Measurements from ENCODE around the gene ALOX12B. TPM values are rescaled to one million over a fixed set of nuclear protein-coding genes. Genes with fewer than 3 reads are reported as not detected.

ALOX12B gene
- 1 to 10 TPM; 3.3 to 3.6 TPM for total RNA-seq

DNA sequence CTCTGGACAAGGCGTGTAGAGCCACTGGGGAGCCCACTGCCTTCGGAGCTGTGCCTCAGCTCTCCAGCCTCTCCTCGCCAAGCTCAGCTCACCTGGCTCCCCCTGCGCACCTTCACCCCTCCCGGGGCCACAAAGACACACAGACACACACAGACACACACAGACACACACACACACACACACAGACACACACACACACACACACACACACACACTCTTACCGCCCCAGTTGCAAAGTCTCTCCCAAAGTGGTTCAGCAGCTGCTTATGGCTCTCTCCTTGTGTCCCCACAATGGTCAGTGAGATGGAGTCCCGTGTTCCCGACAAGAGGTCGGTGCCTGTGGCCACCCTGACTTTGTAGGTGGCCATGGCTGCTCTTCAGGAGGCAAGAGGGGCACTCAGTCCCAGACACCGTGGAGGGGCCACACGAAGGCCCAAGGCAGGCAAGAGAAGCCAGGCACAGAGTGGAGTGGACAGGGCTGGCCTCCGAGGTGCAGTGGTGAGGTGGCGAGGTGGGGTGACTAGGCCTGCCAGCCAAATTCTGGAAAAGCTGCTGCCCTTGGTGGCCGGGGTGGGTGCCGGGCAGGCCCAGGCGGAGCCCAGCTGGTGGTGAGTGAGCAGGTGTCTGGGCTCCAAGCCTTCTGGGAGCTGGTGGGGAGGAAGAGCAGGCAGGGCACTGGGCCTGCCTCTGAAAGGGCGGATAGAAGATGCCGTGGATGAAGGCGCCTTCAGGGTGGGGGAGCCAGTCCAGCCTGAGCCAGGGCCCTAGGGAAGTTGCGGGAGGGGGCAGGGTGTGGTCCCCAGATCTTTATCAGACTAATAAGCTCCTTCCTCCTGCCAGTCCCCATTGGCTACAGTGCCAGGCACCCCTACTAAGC is at the start of gene ALOX12B:
Gene ALOX12B (minus strand): TSS at position 642 of the 877 bp plus-strand sequence. CDS start 274 bp downstream, at position 368.
- CTCF ChIA-PET: interaction anchor here (0.7 to 20.9 kb wide), 6 partner anchors 8 to 213 kb away, joined by 5 to 315 read pairs (median 6); no protein-coding TSS in a partner anchor
- H3K9me3 Mint-ChIP-seq (ENCODE audit: low read depth): no peaks in the 10 kb centered on the region
- H3K4me3 Mint-ChIP-seq: no peak within 1 kb of the TSS
- H3K36me3 Mint-ChIP-seq (ENCODE audit: low read depth): no peaks in the 10 kb centered on the region
- H3K27ac Mint-ChIP-seq: no peak within 1 kb of the TSS
- no peak for ATAC-seq
- intact Hi-C loops (cut with DNase I, micrococcal nuclease): no loop called here
- peaks cover 5% of the 10 kb centered on the region for H3K27me3 Mint-ChIP-seq
- H3K4me1 Mint-ChIP-seq: no peaks in the 10 kb centered on the region
- DNase-seq: no peak
- POLR2A ChIA-PET: interaction anchor here (0.6 kb wide), 1 partner anchor 24 kb away, joined by 3 read pairs; no protein-coding TSS in a partner anchor

DNA sequence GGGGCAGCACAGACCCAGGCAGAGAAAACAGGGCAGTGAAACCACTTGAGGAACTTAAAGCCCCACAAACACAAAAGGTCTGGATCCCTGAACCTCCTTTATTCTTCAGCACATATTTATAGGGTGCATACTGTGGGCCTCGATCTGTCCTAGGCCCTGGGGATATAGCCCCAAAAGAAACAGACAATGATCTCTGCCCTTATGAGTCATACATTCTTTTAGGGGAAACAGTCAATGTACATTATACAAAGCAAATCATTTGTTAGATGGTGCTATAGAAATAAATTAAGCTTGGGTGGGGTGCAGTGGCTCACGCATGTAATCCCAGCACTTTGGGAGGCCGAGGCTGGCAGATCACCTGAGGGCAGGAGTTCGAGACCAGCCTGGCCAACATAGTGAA is 46.4 kb upstream of the ALOX12B start:
- Mint-ChIP-seq H3K4me3 (no peak overlapping the region), H3K4me1 (peaks cover 3% of the 10 kb centered on the region), H3K36me3 (ENCODE audit: low read depth) (no peaks in the 10 kb centered on the region), H3K9me3 (ENCODE audit: low read depth) (no peaks in the 10 kb centered on the region), H3K27me3 (peaks cover 2% of the 10 kb centered on the region), H3K27ac (no peak overlapping the region)
- ATAC-seq (no peak), DNase-seq (no peak)
- ChIA-PET POLR2A (no interaction called here), CTCF (interaction anchor here (0.7 to 1.7 kb wide), 4 partner anchors 15 to 851 kb away, joined by 3 to 6 read pairs (median 4); partner anchors contain the start of gene ALOXE3)
- intact Hi-C loops (cut with DNase I, micrococcal nuclease): no loop called here

DNA sequence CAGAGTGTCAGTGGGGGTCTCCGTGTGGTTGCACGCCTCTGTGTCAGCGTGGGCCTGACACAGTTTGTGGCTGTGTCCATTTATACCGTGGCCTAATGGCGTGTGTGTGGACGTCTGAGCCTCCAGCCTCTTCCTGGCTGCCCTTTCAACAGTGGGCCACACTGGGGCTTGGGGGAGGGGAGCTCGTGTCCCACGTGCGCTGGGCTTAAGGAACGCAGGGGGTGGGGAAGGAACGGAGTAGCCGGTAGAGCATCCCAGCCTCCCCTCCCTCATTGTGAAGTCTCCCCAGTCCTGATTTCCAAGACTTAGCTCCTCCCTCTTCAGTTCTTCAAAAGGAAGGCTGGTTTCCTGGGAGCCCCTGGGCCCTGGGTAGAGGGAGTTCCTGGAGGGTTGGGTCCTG is 45.9 kb upstream of the ALOX12B start:
- Mint-ChIP-seq H3K4me3 (no peak overlapping the region), H3K9me3 (ENCODE audit: low read depth) (no peaks in the 10 kb centered on the region), H3K27ac (no peak overlapping the region), H3K27me3 (peaks cover 2% of the 10 kb centered on the region), H3K36me3 (ENCODE audit: low read depth) (no peaks in the 10 kb centered on the region), H3K4me1 (peaks cover 3% of the 10 kb centered on the region)
- no peak for DNase-seq
- no peak for ATAC-seq
- ChIA-PET CTCF (interaction anchor here (0.7 to 1.7 kb wide), 2 partner anchors 14 to 23 kb away, joined by 4 to 6 read pairs; partner anchors contain the start of gene ALOXE3), POLR2A (no interaction called here)
- intact Hi-C loops (cut with DNase I, micrococcal nuclease): no loop called here

DNA sequence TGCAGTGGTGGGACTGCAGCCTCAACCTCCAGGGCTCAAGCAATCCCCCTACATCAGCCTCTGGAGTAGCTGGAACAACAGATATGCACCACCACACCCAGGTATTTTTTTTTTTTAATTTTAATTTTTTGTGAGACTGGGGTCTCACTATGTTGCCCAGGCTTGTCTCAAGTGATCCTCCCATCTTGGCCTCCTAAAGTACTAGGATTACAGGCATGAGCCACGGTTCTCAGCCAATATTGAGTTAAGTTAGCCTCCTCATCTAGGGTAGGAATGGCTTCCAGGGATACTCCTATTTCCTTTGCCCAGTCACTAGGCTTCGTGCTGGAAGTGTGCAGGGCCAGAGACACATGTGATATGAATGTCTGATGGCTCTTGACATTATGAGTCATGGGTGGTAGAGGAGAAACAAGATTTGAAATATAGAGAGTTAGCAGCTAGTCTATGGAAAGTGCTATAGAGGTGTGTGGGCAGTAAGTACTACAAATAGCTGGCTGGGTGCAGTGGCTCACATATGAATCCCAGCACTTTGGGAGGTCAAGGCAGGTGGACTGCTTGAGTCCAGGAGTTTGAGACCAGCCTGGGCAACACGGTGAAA is 44.4 kb upstream of the ALOX12B start:
- ATAC-seq (peak; percentile 78), DNase-seq (no peak)
- intact Hi-C loops (cut with DNase I, micrococcal nuclease): no loop called here
- Mint-ChIP-seq H3K27ac (no peak overlapping the region), H3K27me3 (peaks cover 2% of the 10 kb centered on the region), H3K4me1 (peaks cover 7% of the 10 kb centered on the region), H3K4me3 (no peak overlapping the region), H3K9me3 (ENCODE audit: low read depth) (no peaks in the 10 kb centered on the region), H3K36me3 (ENCODE audit: low read depth) (no peaks in the 10 kb centered on the region)
- POLR2A ChIA-PET: interaction anchor here (0.7 to 0.9 kb wide), 2 partner anchors 16 to 41 kb away, joined by 3 read pairs; no protein-coding TSS in a partner anchor
- CTCF ChIA-PET: interaction anchor here (0.6 to 2.3 kb wide), 3 partner anchors 10 to 445 kb away, joined by 5 to 8 read pairs (median 6); partner anchors contain the start of gene TP53

DNA sequence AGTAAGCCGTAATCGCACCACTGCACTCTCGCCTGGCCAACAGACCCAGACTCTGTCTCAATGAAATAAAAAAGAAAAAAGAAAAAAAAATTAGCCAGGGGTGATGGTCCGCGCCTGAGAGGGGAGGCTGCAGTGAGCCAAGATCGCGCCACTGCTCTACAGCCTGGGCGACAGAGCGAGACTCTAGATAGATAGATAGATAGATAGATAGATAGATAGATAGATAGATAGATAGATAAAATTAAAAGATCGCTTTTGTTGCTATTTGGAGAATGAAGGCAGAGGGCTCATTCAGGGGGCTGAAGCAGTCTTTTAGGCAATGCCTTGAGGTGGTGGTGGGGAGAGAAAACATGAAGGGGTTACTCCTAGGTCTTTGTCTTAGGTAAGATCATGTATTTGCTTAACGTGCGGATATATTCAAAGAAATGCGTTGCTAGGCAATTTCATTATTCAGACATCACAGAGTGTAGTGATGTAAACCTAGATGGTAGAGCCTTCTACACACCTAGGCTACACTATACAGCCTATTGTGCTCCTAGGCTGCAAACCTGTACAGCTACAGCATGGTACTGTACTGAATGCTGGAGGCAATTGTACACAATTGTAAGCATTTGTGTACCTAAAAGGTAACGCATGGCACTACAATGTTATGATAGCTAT is 40.7 kb upstream of the ALOX12B start:
- ChIA-PET POLR2A (no interaction called here), CTCF (interaction anchor here (1.1 to 2.8 kb wide), 4 partner anchors 9 to 173 kb away, joined by 3 to 20 read pairs (median 6); partner anchors contain the start of gene ALOXE3)
- Mint-ChIP-seq H3K36me3 (ENCODE audit: low read depth) (peaks cover 2% of the 10 kb centered on the region), H3K27ac (no peak overlapping the region), H3K27me3 (peaks cover 13% of the 10 kb centered on the region), H3K9me3 (ENCODE audit: low read depth) (no peaks in the 10 kb centered on the region), H3K4me3 (no peak overlapping the region), H3K4me1 (peaks cover 38% of the 10 kb centered on the region)
- ATAC-seq (no peak), DNase-seq (no peak)
- intact Hi-C loops (cut with DNase I, micrococcal nuclease): no loop called here

DNA sequence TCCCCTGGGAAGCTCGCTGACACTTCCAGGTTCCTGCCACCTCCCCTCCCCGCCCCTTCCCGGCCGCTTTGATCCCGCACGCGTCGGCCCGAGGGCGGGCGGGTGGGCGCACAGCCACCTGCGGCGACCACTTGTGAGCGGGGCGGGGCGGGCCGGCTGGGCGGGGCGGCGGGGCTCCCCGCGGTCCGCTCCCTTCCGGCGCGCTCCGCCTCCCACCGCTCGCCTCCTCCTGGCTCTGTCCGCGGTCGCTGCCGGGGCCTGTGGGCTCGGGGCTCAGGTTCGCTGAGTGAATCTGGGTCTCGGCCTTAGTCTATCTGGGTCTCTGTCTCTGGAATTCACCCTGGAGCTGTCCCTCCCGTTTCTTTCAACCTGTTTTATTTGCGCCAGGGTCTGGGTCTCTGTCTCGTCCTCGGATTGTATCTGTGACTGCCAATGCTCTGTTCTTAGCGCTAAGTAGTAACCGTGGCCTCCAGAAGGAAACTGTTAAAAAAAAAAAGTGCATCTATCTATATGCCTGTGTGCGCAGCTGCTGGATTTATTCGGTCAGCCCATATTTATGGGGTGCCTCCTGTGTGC is 39.1 kb upstream of the ALOX12B start:
- peak overlapping the region; percentile 79 for H3K27ac Mint-ChIP-seq
- H3K9me3 Mint-ChIP-seq (ENCODE audit: low read depth): no peaks in the 10 kb centered on the region
- H3K4me1 Mint-ChIP-seq: peaks cover 44% of the 10 kb centered on the region
- DNase-seq: peak; percentile 74
- H3K27me3 Mint-ChIP-seq: peaks cover 19% of the 10 kb centered on the region
- H3K4me3 Mint-ChIP-seq: peak overlapping the region; percentile 90
- POLR2A ChIA-PET: interaction anchor here (0.7 to 1.6 kb wide), 3 partner anchors 12 to 66 kb away, joined by 4 to 5 read pairs (median 4); no protein-coding TSS in a partner anchor
- intact Hi-C loops (cut with DNase I, micrococcal nuclease): loop anchor here (1.0 kb wide), 3 partner anchors 12 to 25 kb away; no protein-coding TSS in a partner anchor
- peak; percentile 25 for ATAC-seq
- CTCF ChIA-PET: interaction anchor here (0.6 to 2.8 kb wide), 14 partner anchors 7 to 195 kb away, joined by 3 to 20 read pairs (median 4); partner anchors contain the start of genes CNTROB, SLC25A35 and TRAPPC1
- peaks cover 2% of the 10 kb centered on the region for H3K36me3 Mint-ChIP-seq (ENCODE audit: low read depth)

DNA sequence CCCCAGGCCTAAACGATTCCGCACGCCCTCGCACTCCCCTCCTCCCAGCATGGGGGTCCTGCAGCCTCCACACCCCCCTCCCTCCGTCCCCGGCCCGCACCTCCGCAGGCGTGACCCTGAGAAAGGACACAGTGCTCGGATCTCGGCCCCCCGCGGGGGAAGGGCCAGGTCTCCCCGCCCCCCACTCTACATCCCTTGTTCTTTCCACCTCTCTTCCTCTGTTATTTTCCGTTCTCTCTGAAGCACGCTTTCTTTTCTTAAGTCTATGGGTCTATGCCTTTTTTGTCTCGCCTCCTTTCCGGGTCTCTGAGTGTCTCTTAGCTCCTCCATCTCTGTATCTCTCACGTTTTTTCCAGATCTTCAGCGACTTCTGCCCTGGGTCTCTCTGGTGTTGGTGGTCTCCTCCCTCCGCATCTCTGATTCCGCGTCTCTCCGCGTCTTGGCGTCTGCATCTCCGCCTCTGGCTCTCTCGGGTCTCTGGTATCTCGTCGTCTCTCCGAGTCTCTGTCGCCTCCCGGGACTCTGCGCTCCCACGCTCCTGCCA is 38.5 kb upstream of the ALOX12B start:
- ATAC-seq (no peak), DNase-seq (peak; percentile 51)
- CTCF ChIA-PET: interaction anchor here (0.9 to 2.8 kb wide), 6 partner anchors 11 to 61 kb away, joined by 3 to 20 read pairs (median 4); no protein-coding TSS in a partner anchor

DNA sequence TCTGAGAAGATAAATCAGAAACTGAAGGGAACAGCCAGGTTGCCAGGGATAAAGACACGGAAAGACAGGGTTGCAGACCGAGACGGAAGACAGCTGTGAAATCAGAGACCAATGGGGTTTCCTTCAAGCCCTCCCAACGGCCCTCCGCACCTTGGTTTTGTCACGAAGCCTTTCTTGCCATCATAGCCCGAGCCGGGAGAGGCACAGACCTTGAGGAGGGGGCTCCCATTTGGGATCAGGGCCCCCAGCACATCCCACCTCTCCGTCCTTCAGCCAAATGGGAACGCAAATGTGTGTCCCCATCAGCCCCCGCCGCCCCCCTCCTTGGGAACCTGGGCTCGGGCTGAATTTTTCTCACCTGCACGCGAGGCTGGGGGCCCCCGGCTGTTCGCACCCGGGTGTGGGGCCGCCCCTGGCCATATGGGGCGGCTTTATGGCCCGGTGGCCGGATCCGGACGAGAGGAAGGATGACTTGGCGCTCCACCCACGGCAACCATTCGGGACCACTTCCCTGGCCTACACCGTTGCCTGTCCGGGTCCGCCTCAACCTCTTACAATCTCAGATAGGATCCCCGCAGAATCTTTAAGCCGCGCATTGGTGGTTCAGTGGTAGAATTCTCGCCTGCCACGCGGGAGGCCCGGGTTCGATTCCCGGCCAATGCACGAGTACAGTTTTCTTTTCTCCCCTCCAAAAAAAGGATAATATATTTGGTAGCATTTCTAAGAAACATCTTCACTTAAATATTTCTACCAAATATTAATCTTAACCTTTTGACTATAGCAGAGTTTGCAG is 37.8 kb upstream of the ALOX12B start:
- DNase-seq (peak; percentile 92), ATAC-seq (peak; percentile 16)
- ChIA-PET CTCF (interaction anchor here (0.7 to 7.8 kb wide), 4 partner anchors 12 to 330 kb away, joined by 3 to 88 read pairs (median 12); no protein-coding TSS in a partner anchor), POLR2A (interaction anchor here (1.0 to 2.3 kb wide), 3 partner anchors 13 to 47 kb away, joined by 4 to 21 read pairs (median 5); no protein-coding TSS in a partner anchor)
- intact Hi-C loops (cut with DNase I, micrococcal nuclease): loop anchor here in 1 of 2 experiments (1.0 kb wide), 2 partner anchors 31 to 97 kb away; no protein-coding TSS in a partner anchor
- Mint-ChIP-seq H3K27me3 (peaks cover 19% of the 10 kb centered on the region), H3K36me3 (ENCODE audit: low read depth) (peaks cover 5% of the 10 kb centered on the region), H3K9me3 (ENCODE audit: low read depth) (no peaks in the 10 kb centered on the region), H3K27ac (peak overlapping the region; percentile 79), H3K4me1 (peaks cover 51% of the 10 kb centered on the region), H3K4me3 (peak overlapping the region; percentile 90)

More for the DNA sequence above, 38.5 kb upstream of the ALOX12B start:
- H3K36me3 Mint-ChIP-seq (ENCODE audit: low read depth): peaks cover 2% of the 10 kb centered on the region
- peaks cover 46% of the 10 kb centered on the region for H3K4me1 Mint-ChIP-seq
- peak overlapping the region; percentile 90 for H3K4me3 Mint-ChIP-seq
- peaks cover 19% of the 10 kb centered on the region for H3K27me3 Mint-ChIP-seq
- peak overlapping the region; percentile 79 for H3K27ac Mint-ChIP-seq
- intact Hi-C loops (cut with DNase I, micrococcal nuclease): loop anchor here (1.0 kb wide), 5 partner anchors 12 to 96 kb away; no protein-coding TSS in a partner anchor
- POLR2A ChIA-PET: interaction anchor here (1.2 to 1.6 kb wide), 2 partner anchors 12 to 47 kb away, joined by 4 to 5 read pairs; no protein-coding TSS in a partner anchor
- no peaks in the 10 kb centered on the region for H3K9me3 Mint-ChIP-seq (ENCODE audit: low read depth)

DNA sequence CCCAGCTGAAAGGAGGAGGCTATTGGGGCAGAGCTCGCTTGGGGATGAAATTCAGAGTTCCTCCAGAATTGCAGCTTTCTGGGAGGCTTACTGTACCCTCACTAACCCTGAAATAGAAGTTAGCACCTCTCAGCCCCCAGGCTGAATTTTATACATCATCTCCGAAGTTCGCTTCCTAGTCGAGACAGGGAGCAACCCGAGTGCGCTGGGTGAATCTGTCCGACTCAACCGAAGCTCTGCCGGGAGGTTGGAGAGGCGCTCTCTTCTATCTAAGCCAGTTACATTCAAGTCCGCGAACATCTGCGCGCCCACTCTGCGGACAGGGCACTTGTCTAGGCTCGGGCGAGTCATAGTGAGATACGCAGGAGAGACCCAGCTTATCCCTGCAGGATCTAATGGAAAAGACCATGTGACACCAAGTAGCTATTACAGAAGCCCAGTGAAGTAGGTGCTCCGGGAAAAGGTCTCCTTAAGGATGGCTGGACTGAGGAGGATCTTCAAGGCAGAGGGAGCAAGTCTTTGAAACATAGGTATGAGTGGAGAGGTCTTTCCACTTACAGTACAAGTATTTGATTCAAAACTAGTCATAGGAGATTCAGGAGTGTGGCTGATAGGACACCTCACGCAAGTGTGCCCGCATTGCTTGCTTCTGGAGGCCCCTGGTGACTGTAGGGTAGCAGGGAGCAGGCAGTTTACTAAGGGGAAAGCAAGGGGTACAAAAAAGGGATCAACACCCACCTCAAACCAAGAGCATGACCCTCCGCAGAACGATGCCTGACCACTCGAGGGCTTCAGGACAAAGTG is 37.0 kb upstream of the ALOX12B start:
- Mint-ChIP-seq H3K27me3 (peaks cover 19% of the 10 kb centered on the region), H3K4me3 (peak overlapping the region; percentile 90), H3K4me1 (peaks cover 59% of the 10 kb centered on the region), H3K27ac (peak overlapping the region; percentile 56), H3K9me3 (ENCODE audit: low read depth) (no peaks in the 10 kb centered on the region), H3K36me3 (ENCODE audit: low read depth) (peaks cover 5% of the 10 kb centered on the region)
- POLR2A ChIA-PET: interaction anchor here (0.6 to 2.3 kb wide), 5 partner anchors 13 to 620 kb away, joined by 3 to 21 read pairs (median 5); no protein-coding TSS in a partner anchor
- no peak for ATAC-seq
- peak; percentile 63 for DNase-seq
- CTCF ChIA-PET: interaction anchor here (0.7 to 7.8 kb wide), 11 partner anchors 14 to 329 kb away, joined by 3 to 88 read pairs (median 4); no protein-coding TSS in a partner anchor
- intact Hi-C loops (cut with DNase I, micrococcal nuclease): loop anchor here in 1 of 2 experiments (1.0 to 5.0 kb wide), 3 partner anchors 32 to 313 kb away; partner anchors contain the start of gene NDEL1

Data from activated CD4-positive, alpha-beta T cell treated with anti-CD3 and anti-CD28 coated beads for 36 hours (primary cell).